ENCODE data around the gene PCK1. TPM values are rescaled to one million over a fixed set of nuclear protein-coding genes. Genes with fewer than 3 reads are reported as not detected.

PCK1 gene
- total RNA-seq, 1 donor = not detected

- Histone ChIP-seq H3K9me3 (ENCODE audit: low read depth, low read length) (no peaks in the 10 kb centered on the region), H3K79me2 (ENCODE audit: insufficient read depth, low read length) (no peaks in the 10 kb centered on the region), H3K4me1 (ENCODE audit: insufficient read depth, low read length) (no peaks in the 10 kb centered on the region), H3K4me2 (ENCODE audit: insufficient read depth, low read length) (no peak overlapping the region), H3K4me3 (ENCODE audit: insufficient read depth, low read length) (no peak overlapping the region), H3K27me3 (ENCODE audit: insufficient read depth, low read length) (peaks cover 4% of the 10 kb centered on the region), H3K27ac (ENCODE audit: low read depth, low read length) (no peak overlapping the region), H3K36me3 (ENCODE audit: insufficient read depth, low read length) (no peaks in the 10 kb centered on the region), H2AFZ (ENCODE audit: low read length) (no peak overlapping the region), H4K20me1 (ENCODE audit: insufficient read depth, low read length) (no peaks in the 10 kb centered on the region)
- no peak for TF ChIP-seq CTCF (IDR thresholded peaks at IDR 0.05; ENCODE audit: extremely low read depth, low read depth, low read length)
- peak; percentile 63 for DNase-seq (ENCODE audit: insufficient read length, low spot score, missing footprints)
Observed at GRCh38 chr20:57590485-57591288, 29.8 kb downstream of the PCK1 start.

GRCh38 chr20:57591289-57592229, 30.6 kb downstream of the PCK1 start:
- H3K79me2 ChIP-seq (ENCODE audit: insufficient read depth, low read length) = no peaks in the 10 kb centered on the region
- H3K27ac ChIP-seq (ENCODE audit: low read depth, low read length) = no peak overlapping the region
- no peak overlapping the region for H3K4me2 ChIP-seq (ENCODE audit: insufficient read depth, low read length)
- no peaks in the 10 kb centered on the region for H3K9me3 ChIP-seq (ENCODE audit: low read depth, low read length)
- no peaks in the 10 kb centered on the region for H3K4me1 ChIP-seq (ENCODE audit: insufficient read depth, low read length)
- DNase-seq (ENCODE audit: insufficient read length, low spot score, missing footprints) = peak; percentile 70
- H2AFZ ChIP-seq (ENCODE audit: low read length) = no peak overlapping the region
- no peak for TF ChIP-seq CTCF (IDR thresholded peaks at IDR 0.05; ENCODE audit: extremely low read depth, low read depth, low read length)
- no peak overlapping the region for H3K4me3 ChIP-seq (ENCODE audit: insufficient read depth, low read length)
- no peaks in the 10 kb centered on the region for H4K20me1 ChIP-seq (ENCODE audit: insufficient read depth, low read length)
- H3K36me3 ChIP-seq (ENCODE audit: insufficient read depth, low read length) = no peaks in the 10 kb centered on the region
- peaks cover 4% of the 10 kb centered on the region for H3K27me3 ChIP-seq (ENCODE audit: insufficient read depth, low read length)

GRCh38 chr20:57592263-57593092, 31.6 kb downstream of the PCK1 start:
- Histone ChIP-seq H4K20me1 (ENCODE audit: insufficient read depth, low read length) (no peaks in the 10 kb centered on the region), H2AFZ (ENCODE audit: low read length) (no peak overlapping the region), H3K4me2 (ENCODE audit: insufficient read depth, low read length) (no peak overlapping the region), H3K36me3 (ENCODE audit: insufficient read depth, low read length) (no peaks in the 10 kb centered on the region), H3K9me3 (ENCODE audit: low read depth, low read length) (no peaks in the 10 kb centered on the region), H3K27ac (ENCODE audit: low read depth, low read length) (no peak overlapping the region), H3K27me3 (ENCODE audit: insufficient read depth, low read length) (no peaks in the 10 kb centered on the region), H3K4me1 (ENCODE audit: insufficient read depth, low read length) (no peaks in the 10 kb centered on the region), H3K79me2 (ENCODE audit: insufficient read depth, low read length) (no peaks in the 10 kb centered on the region), H3K4me3 (ENCODE audit: insufficient read depth, low read length) (no peak overlapping the region)
- no peak for TF ChIP-seq CTCF (IDR thresholded peaks at IDR 0.05; ENCODE audit: extremely low read depth, low read depth, low read length)
- peak; percentile 60 for DNase-seq (ENCODE audit: insufficient read length, low spot score, missing footprints)
